Myocyte (in vitro differentiated cells): ENCODE measurements around the gene SCN8A. TPM values are rescaled to one million over a fixed set of nuclear protein-coding genes. Genes with fewer than 3 reads are reported as not detected.
A peak's percentile ranks its signal among the peaks of the same experiment; 100 is the strongest.

Experiments used
- DNase-seq: peaks from one replicate; pipeline ENCODE4 v3.0.0-alpha.2; 2012; ENCODE audit warnings: low read depth
- total RNA-seq: library from RNA; depleted of rRNA; stranded (reverse); fragments of >200 nt; gene quantifications from 2 replicates; pipeline ENCODE4 v1.2.3, GENCODE V29; 2014

SCN8A gene
- total RNA-seq, 1 donor from 2014 or later, result 13.7 TPM

GRCh38 chr12:51850081-51850964, 259.3 kb downstream of the SCN8A start:
- no peak for DNase-seq

DNA sequence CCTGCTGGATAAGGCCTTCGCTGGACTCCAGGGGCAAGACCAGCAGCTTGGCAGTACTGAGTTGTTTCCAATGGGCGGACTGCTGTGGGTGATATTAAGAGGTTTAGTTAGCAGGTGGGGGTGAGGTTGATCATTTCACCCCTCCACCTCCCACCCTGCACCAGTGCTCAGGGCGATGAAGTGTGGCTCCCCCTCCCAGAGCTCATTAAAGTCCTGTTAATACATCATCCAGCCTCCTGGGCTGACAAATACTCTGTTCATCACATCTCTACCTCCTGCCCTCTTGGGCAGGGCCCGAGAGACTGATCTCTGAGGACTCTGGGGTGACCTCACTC, 259.9 kb downstream of the SCN8A start:
- DNase-seq, result no peak

- DNase-seq, result no peak
Observed at GRCh38 chr12:51851413-51852124, 260.5 kb downstream of the SCN8A start.

DNA sequence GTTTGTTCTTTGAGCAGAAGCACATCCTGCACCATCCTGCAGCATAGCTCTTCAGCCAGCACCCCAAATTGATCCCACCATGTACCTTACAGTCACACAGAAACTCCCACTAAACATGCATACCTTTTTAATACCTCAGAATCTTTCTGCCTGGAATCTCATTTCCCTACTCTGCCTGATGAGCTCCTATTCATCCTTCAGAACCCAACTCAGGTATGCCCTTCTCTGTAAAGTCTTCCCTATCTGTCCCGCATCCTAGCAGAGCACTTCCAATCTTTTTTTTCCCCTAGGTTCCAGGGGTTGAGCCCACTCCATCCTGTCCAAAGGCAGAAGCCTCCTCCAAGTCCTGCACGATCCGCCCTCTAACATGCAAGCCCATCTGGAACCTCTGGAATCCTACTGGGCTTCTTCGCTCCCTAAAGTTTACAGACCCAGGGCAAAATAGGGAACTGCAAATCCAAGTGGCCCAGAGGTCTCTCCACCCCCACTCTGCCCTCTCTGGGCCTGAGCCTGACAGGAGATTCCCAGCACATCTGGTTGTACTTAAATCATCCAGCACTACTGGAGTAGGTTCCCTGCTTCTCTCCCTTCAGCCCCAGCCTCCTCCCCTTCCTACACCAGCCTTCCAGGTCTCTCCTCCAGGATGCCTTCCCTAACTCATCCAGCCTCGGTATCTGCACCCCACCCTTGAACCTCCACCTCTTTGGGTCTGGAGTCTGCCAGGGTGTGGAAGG, 261.5 kb downstream of the SCN8A start:
- no peak for DNase-seq

DNA sequence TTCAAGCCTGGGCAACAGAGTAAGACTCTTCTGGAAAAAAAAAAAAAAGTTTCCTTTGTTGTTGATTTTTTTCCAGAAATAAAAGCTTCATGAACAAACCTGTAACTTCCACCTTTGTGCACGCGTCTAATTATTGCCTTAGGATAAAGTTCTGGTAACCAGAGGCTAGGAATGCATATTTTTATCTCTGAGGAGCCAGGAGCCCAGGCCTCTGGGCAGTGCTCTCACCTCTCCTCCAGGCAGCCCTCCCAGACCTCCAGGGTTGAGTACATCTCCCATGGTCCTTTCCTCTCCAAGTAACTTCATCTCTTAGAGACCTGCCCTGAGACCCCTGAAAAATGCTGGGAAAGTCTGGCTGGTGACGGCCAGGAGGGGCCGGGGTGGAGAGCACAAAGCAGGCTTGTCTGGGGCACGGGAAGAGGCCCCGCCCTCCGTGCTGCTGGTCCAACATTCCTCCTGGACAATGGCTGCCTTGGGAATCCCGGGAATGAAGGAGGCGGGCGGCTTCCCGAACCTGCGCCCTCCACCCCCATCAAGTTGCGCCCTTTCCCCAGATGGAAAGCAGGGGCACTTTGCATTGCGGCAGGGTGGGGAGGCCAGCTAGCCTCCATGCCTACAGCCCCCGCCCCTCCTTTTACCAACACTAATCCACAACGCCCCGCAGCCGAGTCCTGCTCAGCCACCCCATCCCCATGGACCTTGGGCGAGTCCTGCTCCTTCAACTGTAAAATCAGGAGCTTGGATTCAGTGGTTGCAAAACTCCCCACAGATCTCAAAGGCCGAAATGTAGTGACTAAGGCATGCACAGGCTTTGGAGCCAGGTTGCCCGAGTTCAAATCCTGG, 264.8 kb downstream of the SCN8A start:
- DNase-seq, result peak; percentile 45

DNA sequence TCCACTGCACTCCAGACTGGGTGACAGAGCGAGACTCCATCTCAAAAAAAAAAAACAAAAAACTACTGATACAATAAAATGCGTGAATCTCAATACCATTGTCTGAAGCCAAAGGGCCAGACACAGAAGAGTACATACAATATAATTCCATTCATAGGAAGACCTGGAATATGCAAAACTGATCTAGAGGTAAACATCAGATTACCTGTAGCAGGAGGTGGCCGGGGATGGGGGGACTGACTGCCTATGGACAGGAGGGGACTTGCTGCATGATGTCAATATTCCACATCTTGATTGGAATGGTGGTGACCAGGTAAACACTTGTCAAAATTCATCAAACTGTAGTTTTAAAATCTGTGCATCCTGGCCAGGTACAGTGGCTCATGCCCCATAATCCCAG, 270.0 kb downstream of the SCN8A start:
- no peak for DNase-seq

Other genes starting within 250 kb of the SCN8A start
- gene CELA1, start 244.6 kb upstream of the SCN8A start, total RNA-seq, result not detected in 2 replicates
- 0.05 TPM in 1 of 2 replicates, not detected in the other for gene GALNT6, start 199.8 kb upstream of the SCN8A start, total RNA-seq
- 0.59 and 2.9 TPM in 2 replicates for gene SLC4A8, start 166.4 kb upstream of the SCN8A start, total RNA-seq